Natural killer cell treated with Interleukin-12 subunit alpha and Interleukin-12 subunit beta and Interleukin-15 and Interleukin-18, amount 100 ng/mL, for 72 hours (primary cell): ENCODE results near the gene PHACTR4. TPM values are rescaled to one million over a fixed set of nuclear protein-coding genes. Genes with fewer than 3 reads are reported as not detected.
"Not testable (repeated sequence)": the region's sequence is repeated elsewhere in the genome, so short reads cannot be mapped to it uniquely, and the experiment has no call there.

Experiments used
- ATAC-seq, 2 donors: fragments of 150-1000 bp; cut with Tn5 transposase in 1 of 2; sonication (Bioruptor Pico), chemical (Tn5 transposase) in 1 of 2; 2 replicates each; pipeline ENCODE4 v1.10.0; 2021
- DNase-seq: peaks from one replicate; pipeline ENCODE4 v3.0.0; 2022; ENCODE audit warnings: low spot score
- H3K27ac Mint-ChIP-seq, 2 donors: 1 replicate in 1 of 2; 2 replicates in 1 of 2; pipeline ENCODE4 v1.8.0; 2022; ENCODE audit warnings: mixed read lengths in 2 of 2, mild to moderate bottlenecking in 1 of 2, moderate library complexity in 1 of 2
- H3K27me3 Mint-ChIP-seq, 2 donors: 1 replicate in 1 of 2; 2 replicates in 1 of 2; pipeline ENCODE4 v1.8.0; 2022; ENCODE audit warnings: mixed read lengths in 2 of 2
- H3K36me3 Mint-ChIP-seq: one replicate; pipeline ENCODE4 v1.8.0; 2022; ENCODE audit warnings: mixed read lengths
- H3K4me1 Mint-ChIP-seq, 2 donors: 1 replicate in 1 of 2; 2 replicates in 1 of 2; pipeline ENCODE4 v1.8.0; 2022; ENCODE audit warnings: low read depth in 2 of 2, mixed read lengths in 2 of 2, mild to moderate bottlenecking in 1 of 2
- H3K4me3 Mint-ChIP-seq: one replicate; pipeline ENCODE4 v1.8.0; 2022; ENCODE audit warnings: mixed read lengths
- H3K9me3 Mint-ChIP-seq: 2 replicates; pipeline ENCODE4 v1.8.0; 2022; ENCODE audit warnings: mixed read lengths
- total RNA-seq, 2 donors: library from RNA; stranded (reverse); gene quantifications; one replicate each; pipeline ENCODE4 v1.2.3, GENCODE V29; 2022

The PHACTR4 gene
- total RNA-seq, 2 donors from 2014 or later: 30.2 to 32.7 TPM

DNA sequence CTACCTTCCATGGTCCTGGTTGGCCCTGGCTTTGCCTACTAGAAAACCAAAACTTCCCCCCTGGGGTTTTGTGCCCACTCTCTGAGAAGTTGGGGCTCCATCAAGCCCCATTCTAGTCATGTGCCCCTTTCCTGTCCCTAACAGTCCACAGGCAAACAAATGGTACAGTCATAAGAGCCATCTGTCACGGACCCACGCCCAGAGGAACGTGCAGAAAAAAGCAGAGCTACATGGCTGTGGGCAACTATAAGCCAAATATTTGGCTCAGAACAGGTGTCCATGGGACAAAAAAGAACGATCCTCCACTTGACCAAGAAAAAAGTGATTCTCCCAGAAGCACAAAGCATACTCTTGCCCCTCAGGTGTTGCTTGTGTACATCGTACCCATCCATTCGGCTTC, 168.7 kb downstream of the PHACTR4 start:
- Mint-ChIP-seq H3K36me3 (peaks cover 6% of the 10 kb centered on the region), H3K27ac (no peak overlapping the region), H3K27me3 (no peaks in the 10 kb centered on the region), H3K4me1 (no peaks in the 10 kb centered on the region), H3K4me3 (no peak overlapping the region), H3K9me3 (no peaks in the 10 kb centered on the region)
- DNase-seq (no peak), ATAC-seq (no peak)

DNA sequence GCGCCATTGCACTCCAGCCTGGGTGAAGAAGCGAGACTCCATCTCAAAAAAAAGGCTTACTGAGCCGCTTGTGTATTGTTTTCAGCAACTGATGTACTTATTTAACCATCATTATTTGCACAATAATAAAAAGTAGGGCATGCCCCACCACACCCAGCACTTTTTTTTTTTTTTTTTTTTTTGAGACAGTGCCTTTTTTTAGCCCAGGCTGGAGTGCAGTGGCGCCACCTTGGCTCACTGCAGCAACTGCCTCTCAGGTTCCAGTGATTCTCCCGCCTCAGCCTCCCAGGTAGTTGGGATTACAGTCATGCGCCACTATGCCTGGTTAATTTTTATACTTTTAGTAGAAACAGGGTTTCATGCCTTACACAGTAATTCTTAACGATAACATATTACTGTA, 171.1 kb downstream of the PHACTR4 start:
- ATAC-seq (no peak), DNase-seq (no peak)
- Mint-ChIP-seq H3K4me1 (no peaks in the 10 kb centered on the region), H3K27ac (no peak overlapping the region), H3K36me3 (no peaks in the 10 kb centered on the region), H3K9me3 (no peaks in the 10 kb centered on the region), H3K27me3 (no peaks in the 10 kb centered on the region), H3K4me3 (no peak overlapping the region)

DNA sequence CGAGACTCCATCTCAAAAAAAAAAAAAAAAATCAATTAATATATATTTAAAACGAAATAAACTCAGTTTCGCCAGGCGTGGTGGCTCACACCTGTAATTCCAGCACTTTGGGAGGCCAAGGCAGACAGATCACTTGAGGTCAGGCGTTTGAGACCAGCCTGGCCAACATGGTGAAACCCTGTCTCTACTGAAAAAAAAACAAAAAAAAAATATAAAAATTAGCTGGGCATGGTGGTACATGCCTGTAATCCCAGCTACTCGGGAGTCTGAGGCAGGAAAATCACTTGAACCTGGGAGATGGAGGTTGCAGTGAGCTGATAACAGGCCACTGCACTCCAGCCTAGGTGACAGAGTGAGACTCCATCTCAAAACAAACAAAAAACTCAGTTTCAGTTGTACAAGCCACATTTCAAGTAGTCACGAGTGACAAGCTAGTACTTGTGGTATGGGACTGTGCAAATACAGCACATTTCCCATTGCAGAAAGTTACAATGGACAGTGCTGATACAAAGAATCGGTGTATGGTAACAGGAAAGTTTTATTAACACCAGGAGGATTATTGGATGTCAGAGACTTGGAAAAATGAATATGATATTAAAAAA, 172.0 kb downstream of the PHACTR4 start:
- not testable (repeated sequence) for H3K4me1 Mint-ChIP-seq, DNase-seq, H3K9me3 Mint-ChIP-seq, H3K4me3 Mint-ChIP-seq, H3K36me3 Mint-ChIP-seq, H3K27ac Mint-ChIP-seq, H3K27me3 Mint-ChIP-seq, ATAC-seq

DNA sequence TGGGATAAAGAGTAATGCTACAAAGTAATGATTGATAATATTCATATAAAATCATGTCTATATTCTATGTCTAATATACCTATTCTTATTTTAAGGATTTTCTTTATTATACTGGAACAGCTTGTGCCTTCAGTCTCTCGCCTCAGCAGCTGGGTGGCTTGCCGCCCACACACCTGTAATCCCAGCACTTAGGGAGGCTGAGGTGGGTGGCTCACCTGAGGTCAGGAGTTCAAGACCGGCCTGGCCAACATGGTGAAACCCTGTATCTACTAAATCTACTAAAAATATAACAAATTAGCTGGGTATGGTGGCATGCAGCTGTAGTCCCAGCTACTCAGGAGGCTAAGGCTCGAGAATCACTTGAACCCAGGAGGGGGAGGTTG, 175.7 kb downstream of the PHACTR4 start:
- no peaks in the 10 kb centered on the region for H3K27me3 Mint-ChIP-seq
- no peak for ATAC-seq
- H3K4me3 Mint-ChIP-seq: no peak overlapping the region
- H3K9me3 Mint-ChIP-seq: no peaks in the 10 kb centered on the region
- H3K27ac Mint-ChIP-seq: no peak overlapping the region
- no peaks in the 10 kb centered on the region for H3K36me3 Mint-ChIP-seq
- no peak for DNase-seq
- H3K4me1 Mint-ChIP-seq: no peaks in the 10 kb centered on the region

DNA sequence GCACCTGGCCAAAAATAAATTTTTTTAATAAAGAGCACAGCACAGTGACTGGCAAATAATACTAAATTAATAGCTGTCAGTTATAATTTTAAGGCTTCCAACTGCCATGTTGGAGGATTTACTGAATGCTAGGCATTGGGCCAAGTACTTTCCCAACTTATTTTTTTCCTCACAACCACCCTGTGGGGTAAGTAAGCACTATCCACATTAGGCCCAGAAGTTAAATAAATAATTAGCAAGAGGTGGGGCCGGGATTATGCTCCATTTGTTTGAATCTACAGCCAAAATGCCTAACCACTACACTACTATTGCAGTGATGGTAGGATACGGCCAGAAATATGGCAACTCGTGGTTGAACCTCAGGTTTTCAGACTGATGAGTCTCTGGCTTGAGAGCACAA, 178.8 kb downstream of the PHACTR4 start:
- H3K9me3 Mint-ChIP-seq: no peaks in the 10 kb centered on the region
- H3K4me3 Mint-ChIP-seq: no peak overlapping the region
- H3K27ac Mint-ChIP-seq: no peak overlapping the region
- DNase-seq (no peak), ATAC-seq (no peak)
- no peaks in the 10 kb centered on the region for H3K36me3 Mint-ChIP-seq
- H3K4me1 Mint-ChIP-seq: peaks cover 5 to 9% of the 10 kb centered on the region in 2 donors
- H3K27me3 Mint-ChIP-seq: no peaks in the 10 kb centered on the region

Other genes with a start within 250 kb of the PHACTR4 start
- 1 to 10 TPM; 1.3 to 2.0 TPM for gene PTAFR, start 193.1 kb upstream of the PHACTR4 start, total RNA-seq
- gene DNAJC8, start 136.7 kb upstream of the PHACTR4 start, total RNA-seq: 100 to 1,000 TPM in 1 of 2 donors, 10 to 100 TPM in 1; 62.8 to 103 TPM
- gene ATP5IF1, start 133.6 kb upstream of the PHACTR4 start, total RNA-seq: 100 to 1,000 TPM; 112 to 125 TPM
- gene SESN2, start 110.2 kb upstream of the PHACTR4 start, total RNA-seq: 10 to 100 TPM; 26.4 to 36.1 TPM
- gene MED18, start 40.7 kb upstream of the PHACTR4 start, total RNA-seq: 10 to 100 TPM; 17.9 to 21.4 TPM
- 100 to 1,000 TPM in 1 of 2 donors, 10 to 100 TPM in 1; 57.1 to 153 TPM for gene RCC1, start 136.3 kb downstream of the PHACTR4 start, total RNA-seq
- gene TRNAU1AP, start 183.3 kb downstream of the PHACTR4 start, total RNA-seq: 10 to 100 TPM; 43.1 to 44.3 TPM
- not detected for gene RAB42, start 222.5 kb downstream of the PHACTR4 start, total RNA-seq